ENCODE results near the gene BLVRA.
"Not testable (repeated sequence)": the region's sequence is repeated elsewhere in the genome, so short reads cannot be mapped to it uniquely, and the experiment has no call there.

DNA sequence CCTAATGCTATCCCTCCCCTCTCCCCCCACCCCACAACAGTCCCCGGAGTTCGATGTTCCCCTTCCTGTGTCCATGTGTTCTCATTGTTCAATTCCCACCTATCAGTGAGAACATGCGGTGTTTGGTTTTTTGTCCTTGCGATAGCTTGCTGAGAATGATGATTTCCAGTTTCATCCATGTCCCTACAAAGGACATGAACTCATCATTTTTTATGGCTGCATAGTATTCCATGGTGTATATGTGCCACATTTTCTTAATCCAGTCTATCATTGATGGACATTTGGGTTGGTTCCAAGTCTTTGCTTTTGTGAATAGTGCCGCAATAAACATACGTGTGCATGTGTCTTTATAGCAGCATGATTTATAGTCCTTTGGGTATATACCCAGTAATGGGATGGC lies 14.8 kb downstream of the BLVRA start:
- not testable (repeated sequence) for TF ChIP-seq JUN (IDR thresholded peaks at IDR 0.05); MAX (IDR thresholded peaks at IDR 0.05); BHLHE40 (IDR thresholded peaks at IDR 0.05; ENCODE audit: low read depth, low read length); HES2 (IDR thresholded peaks at IDR 0.05); SREBF2 (IDR thresholded peaks at IDR 0.05); FOSB (CRISPR knock-in tag; IDR thresholded peaks at IDR 0.05); POLR2AphosphoS2 (conservative IDR thresholded peaks at IDR 0.05; ENCODE audit: low read length); ESRRA (IDR thresholded peaks at IDR 0.05; ENCODE audit: borderline replicate concordance, low read length); POLR2A (IDR thresholded peaks at IDR 0.05; ENCODE audit: low read length); RNF2 (IDR thresholded peaks at IDR 0.05; ENCODE audit: borderline replicate concordance, low read depth); EP300 (IDR thresholded peaks at IDR 0.05)
- TF ChIP-seq, protein P1, sequence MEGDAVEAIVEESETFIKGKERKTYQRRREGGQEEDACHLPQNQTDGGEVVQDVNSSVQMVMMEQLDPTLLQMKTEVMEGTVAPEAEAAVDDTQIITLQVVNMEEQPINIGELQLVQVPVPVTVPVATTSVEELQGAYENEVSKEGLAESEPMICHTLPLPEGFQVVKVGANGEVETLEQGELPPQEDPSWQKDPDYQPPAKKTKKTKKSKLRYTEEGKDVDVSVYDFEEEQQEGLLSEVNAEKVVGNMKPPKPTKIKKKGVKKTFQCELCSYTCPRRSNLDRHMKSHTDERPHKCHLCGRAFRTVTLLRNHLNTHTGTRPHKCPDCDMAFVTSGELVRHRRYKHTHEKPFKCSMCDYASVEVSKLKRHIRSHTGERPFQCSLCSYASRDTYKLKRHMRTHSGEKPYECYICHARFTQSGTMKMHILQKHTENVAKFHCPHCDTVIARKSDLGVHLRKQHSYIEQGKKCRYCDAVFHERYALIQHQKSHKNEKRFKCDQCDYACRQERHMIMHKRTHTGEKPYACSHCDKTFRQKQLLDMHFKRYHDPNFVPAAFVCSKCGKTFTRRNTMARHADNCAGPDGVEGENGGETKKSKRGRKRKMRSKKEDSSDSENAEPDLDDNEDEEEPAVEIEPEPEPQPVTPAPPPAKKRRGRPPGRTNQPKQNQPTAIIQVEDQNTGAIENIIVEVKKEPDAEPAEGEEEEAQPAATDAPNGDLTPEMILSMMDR (IDR thresholded peaks at IDR 0.05) = not testable (repeated sequence)
